NCI-H146 treated with DMSO at 0.1 percent for 48 hours (cell line): ENCODE results near the gene MRPS9.

Experiments used
- DNase-seq: peaks from one replicate; lab custom pipeline; 2025; ENCODE audit not compliant: unreplicated experiment; lab: John Stamatoyannopoulos, UW

The MRPS9 gene

GRCh38 chr2:105117565-105117964 lies 79.7 kb downstream of the MRPS9 start:
- no peak for DNase-seq

DNA sequence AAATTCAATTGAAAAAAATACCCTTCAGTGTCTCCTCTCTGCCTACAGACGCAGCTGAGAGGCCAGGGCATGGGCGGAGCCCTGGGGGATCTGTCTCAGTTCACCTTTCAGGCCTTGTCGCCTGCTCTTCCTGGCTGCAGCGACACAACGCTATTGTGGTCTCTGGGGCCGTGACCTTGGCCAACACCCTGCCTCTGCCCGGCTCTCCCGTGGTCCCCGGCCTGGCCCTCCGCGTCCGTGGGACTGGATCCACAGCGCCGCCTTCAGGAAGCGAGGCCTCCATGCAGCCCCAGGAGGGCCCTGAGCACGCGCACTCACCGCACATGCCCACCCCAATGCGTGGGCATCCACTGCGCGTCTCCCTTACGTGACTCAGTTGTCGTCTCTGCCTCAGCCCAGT lies 81.1 kb downstream of the MRPS9 start:
- no peak for DNase-seq

- DNase-seq, result no peak
Measured at GRCh38 chr2:105121434-105121833, 83.6 kb downstream of the MRPS9 start.

DNA sequence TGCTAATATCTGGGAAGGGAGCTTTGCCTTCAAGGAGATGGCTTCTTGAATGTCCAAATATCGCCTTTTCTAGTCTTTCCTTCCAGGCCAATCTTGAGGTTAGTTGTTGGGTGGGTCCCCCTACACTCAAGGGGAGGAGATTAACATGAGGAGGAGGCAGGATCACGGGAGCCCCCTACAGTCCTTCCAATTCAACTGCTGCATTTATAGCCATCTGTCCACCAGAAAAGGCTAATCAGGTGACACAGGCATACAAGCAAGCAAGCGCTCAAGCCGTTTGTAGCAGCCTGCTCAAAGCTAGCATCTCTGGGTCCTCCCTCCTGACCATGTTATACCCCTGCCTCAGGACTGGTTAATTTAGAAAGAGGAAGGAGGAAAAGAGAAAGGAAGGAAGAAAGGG lies 87.6 kb downstream of the MRPS9 start:
- DNase-seq, result no peak

DNA sequence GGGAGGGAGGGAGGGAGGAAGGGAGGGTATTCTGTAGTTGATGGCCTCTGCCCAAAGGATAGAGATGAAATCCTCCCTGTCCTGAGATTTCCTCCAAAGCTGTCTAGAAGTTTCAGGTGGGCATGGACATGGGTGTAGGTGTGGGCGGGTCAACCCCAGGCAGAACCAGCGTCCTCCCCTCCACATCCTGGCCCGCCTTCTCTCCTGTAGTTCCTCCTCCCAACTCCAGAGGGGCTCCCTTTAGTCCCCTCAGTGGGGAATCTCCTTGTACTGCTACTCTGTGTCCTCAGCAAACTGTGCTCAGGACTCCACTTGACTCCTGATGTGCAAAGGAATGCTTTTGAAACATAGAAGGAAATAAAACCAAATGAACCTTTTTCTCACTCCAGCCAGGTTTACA lies 88.1 kb downstream of the MRPS9 start:
- no peak for DNase-seq

DNA sequence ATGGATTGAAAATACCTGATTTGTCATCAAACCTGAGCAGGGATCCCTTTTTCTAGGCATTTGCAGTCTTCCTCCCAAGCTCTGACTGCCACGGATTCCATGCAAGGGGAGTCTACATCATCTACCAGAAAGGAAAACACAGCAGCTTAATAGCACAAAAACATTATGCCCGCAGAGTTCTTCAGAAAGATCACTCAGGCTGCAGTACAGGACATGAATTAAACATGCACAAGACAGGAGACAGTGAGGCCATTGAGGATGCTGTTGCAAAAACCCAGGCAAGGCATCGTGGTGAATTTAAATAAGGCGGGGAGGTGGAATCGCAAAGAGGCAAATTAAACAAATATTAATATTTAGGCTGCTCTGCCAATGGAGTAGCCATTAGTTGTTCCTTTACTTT lies 88.5 kb downstream of the MRPS9 start:
- no peak for DNase-seq

- no peak for DNase-seq
Measured at GRCh38 chr2:105127289-105127915, 89.5 kb downstream of the MRPS9 start.

DNA sequence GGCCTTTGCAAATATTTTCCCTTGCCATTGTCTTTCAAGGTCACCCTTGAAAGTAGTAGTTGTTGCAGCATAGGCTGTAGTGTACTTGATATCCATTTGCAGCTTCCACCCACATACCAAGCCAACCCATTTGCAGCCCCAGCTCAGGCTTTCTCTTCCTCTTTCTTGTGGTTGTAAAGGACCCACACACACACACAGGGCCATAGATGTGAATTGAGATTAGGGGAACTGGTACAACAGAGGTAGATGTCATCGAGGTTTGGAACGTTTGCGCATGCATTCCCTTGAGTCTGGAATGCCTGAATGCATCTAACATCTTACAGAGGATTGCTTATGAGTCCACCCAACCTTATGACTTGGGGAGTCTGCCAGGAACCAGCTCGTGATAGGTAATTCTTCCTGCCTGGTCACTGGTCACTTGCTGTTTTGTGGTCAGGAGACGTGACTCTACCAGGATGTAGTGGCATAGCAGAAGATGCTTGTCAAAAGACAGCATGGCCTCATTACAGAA lies 91.9 kb downstream of the MRPS9 start:
- DNase-seq, result no peak

DNA sequence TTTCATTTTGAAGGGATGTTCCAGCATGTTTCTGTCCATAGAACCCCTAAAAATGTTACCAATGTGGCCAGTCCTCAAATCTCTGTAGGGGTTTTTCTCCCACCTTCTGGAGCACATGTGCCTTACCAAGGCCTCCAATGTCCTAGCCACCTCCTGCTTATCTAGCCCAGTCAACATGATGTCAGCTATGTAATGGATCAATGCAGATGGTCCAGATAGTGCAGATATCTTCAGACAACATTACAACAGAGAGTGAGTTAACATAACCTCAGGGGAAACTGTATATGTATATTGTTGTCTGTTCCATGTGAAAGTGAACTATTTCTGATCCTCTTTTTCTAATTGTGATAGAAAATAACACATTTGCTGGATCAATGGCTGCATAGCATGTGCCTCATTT lies 92.7 kb downstream of the MRPS9 start:
- no peak for DNase-seq

GRCh38 chr2:105134081-105134480 lies 96.2 kb downstream of the MRPS9 start:
- DNase-seq, result no peak

DNA sequence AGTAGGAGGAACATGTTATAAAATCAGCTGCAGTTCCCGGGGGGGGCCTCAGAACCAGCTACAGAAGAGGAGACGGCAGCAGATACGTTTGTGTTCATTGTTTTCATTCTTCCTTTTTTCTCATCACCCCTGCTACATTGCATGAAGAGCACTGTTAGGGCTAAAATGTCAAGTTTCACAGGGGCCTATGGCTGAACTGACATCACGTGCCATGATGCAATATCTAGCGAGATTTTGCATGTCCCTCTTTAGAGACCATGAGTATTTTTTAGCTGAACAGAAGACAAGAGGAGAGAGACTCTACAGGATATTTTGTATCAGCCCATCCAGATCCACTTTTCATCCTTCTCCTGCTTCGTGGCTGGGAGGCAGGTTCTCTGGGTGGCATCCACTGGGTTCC lies 97.6 kb downstream of the MRPS9 start:
- no peak for DNase-seq

DNA sequence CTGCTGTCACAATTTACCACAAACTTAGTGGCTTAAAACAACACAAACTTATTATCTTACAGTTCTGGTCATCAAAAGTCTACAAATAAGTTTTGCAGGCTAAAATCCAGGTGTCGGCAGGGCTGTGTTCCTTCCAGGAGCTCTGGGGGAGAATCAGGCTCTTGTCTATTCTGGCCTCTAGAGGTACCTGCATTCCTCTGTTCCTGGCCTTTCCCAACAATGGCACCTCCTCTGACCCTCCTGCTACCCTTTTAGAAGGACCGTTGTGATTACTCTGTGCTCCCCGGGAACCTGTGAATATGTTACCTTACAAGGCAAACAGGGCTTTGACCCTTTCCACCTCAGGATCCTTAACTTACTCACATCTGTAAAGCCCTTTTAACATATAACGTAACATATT lies 98.5 kb downstream of the MRPS9 start:
- no peak for DNase-seq

DNA sequence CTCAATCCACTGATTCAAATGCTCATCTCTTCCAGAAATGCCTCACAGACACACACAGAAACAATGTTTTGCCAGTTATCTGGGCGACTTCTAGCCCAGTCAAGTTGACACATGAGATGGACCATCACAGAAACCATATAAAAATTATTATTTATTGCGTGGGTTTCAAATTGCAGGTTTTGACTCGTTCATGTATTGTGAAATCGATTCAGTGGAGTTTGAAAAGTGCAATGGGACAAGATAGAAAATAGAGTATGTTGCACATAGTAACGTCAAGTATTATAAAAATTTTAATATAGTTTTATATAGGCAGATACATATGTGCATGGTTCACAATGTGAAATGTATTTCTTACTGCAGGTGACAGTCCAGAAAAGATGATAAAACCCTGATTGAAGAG lies 100.8 kb downstream of the MRPS9 start:
- DNase-seq, result no peak

GRCh38 chr2:105139556-105140239 lies 101.8 kb downstream of the MRPS9 start:
- no peak for DNase-seq

DNA sequence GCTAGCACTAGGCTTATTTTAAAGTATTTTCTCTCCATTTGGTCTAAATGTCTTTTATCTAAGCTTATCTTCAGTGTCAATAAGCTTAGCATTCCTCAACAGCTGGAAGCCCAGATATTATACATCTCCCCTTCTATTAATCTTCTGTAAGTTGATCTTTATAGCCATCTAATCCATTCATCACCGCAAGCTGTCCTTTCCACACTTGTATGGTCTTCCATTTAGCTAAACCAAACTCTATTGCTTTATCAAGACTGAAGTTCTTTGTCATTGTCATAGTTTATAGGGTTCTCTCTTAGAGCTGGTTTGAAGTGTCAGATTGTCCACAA lies 102.3 kb downstream of the MRPS9 start:
- DNase-seq, result no peak

DNA sequence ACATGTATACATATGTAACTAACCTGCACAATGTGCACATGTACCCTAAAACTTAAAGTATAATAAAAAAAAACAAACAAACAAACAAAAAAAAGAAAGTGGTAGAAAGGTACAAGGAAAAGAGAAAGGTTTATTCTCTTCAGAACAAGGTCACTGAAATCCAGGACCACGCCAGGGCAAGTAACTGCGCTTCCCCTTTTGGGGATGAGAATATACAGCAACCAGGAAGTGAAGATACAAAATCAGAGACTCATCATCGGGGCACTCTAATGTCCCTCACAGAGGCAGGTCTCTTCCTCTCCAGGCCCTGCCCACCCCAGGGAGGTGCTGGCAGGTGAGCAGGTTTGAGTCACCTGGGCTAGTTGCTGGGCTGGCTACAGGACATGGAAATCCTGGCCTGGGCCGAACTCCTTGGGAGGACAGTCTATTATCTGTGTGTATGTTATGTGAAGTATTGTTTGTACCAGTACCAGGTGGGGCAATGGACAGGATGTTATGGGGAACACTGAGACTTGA lies 103.3 kb downstream of the MRPS9 start:
- no peak for DNase-seq

DNA sequence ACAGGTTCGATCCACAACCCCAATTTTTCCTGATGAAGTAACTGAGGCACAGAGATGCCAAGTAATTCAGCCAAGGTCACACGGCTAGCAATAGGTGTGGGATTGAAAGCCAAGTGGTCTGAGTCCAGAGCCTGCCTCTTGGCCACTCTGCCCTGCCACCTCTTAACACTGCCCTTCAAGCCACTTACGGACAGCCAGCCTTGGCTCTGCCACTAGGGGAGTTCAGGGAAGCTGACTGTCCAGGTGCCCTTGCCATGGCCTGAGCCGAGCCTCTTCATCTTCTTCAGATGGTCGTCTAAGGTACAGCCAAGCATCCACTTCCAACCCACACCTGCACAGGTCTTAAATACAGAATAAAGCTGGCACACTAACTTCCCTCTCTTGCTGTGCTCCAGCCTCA lies 104.4 kb downstream of the MRPS9 start:
- no peak for DNase-seq

DNA sequence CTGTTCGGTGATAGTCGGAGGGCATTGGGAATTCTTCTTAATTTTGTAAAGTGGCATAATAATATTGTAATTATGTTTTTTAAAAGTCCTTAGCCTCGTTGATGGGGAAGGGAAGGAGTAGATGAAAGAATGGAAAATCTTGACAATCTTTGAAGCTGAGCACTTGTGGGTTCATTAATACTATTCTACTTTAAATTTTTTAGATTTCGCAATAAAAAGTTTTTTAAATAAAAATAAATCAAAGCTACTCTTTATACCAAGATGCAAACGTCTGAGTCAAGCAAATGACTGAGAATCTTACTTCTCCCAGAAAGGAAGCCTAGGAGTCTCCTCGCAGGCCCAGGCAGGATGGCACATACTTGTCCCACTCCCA lies 105.2 kb downstream of the MRPS9 start:
- no peak for DNase-seq

DNA sequence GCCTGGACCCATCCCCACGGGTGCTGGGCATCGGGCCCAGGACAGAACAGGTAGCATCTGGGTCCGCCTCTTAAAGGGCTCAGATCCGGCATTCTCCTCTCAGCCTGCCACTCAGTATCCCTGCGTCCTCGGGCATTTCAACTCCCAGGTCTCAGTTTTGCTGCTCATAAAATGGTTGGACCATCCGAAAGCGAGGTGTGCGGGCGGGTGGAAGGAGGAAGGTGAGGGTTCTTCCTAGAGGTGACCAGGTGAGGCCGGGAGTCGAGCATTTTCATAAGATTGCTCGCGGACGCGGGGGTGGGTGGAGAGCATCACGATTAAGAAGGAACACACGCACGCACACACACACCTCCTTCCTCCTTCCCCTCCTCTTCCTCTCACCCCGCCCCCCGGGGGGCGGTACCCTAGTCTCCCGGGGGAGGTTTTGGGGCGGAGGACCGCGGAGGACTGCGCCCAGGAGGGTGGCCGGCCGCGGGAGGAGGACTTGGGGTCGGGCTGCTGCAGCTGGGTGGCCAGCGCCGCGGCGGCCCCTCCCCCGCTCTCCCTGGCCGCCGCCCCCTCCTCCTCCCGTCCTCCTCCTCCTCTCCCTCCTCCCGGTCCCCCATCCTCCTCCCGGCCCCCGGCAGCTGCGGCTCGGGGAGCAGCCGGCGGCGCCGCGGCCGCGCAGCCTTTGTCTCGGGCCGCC lies 105.7 kb downstream of the MRPS9 start:
- peak; percentile 11 for DNase-seq

GRCh38 chr2:105144152-105144940 lies 106.5 kb downstream of the MRPS9 start:
- DNase-seq, result no peak

DNA sequence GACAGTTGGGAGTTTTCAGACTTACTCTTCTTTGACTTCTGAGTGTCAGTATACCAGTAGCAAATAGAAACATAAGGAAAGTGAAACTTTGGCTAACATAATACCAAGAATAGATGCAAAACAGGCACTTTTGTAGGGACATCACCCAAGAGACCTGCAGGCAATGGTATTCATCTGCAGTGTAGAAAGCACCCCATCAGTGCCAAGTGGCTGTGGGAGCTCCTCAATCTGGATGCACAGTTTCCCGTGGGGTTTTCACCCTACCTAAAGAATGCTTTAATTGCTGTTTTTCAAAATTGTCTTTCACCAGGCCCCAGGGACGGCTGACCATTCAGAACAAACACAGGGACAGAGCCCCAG lies 107.1 kb downstream of the MRPS9 start:
- DNase-seq, result no peak

DNA sequence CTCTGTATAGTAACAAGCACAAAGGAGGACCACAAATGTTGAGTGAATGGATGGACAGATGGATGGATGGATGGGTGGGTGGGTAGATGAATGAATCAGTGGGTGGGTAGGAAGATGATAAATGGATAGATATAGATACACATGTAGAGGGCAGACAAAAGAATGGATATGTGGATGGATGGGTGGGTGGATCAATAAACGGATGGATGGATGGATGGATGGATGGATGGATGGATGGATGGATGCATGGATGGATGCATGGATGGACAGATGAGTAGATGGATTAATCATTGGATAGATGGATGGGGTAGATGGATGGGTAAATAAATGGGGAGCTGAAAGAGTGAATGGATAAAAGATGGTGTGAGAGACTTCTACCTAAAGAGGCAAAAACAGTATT lies 111.4 kb downstream of the MRPS9 start:
- no peak for DNase-seq
